HG02943 (cell line): ENCODE results near the gene RABEPK.
"Not testable (repeated sequence)": the region's sequence is repeated elsewhere in the genome, so short reads cannot be mapped to it uniquely, and the experiment has no call there.

Experiments
- ATAC-seq: cut with Tn5 transposase; IDR thresholded peaks from one replicate; pipeline ENCODE4 v1.9.1; 2021; ENCODE audit warnings: mild to moderate bottlenecking, low read depth, moderate library complexity; ENCODE audit not compliant: unreplicated experiment

Gene RABEPK

GRCh38 chr9:125190361-125190801 lies 10.0 kb upstream of the RABEPK start:
- ATAC-seq = no peak

DNA sequence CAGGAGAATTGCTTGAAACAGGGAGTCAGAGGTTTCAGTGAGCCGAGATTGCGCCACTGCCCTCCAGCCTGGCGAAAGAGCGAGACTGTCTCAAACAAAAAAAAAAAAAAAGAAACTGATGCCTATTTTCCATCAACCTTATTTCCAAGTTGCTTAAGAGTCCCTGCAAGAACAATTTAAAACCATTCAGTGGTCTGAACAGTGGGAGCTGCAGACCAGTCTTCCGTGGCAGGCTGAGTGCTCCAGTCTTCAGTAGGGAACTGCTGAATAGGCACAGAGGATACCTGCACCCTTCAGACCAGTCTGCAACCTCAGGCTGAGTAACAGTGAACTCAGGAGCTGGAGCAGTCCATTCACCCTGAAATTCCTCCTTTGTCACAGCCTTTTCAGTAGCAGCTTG lies 5.9 kb upstream of the RABEPK start:
- not testable (repeated sequence) for ATAC-seq

DNA sequence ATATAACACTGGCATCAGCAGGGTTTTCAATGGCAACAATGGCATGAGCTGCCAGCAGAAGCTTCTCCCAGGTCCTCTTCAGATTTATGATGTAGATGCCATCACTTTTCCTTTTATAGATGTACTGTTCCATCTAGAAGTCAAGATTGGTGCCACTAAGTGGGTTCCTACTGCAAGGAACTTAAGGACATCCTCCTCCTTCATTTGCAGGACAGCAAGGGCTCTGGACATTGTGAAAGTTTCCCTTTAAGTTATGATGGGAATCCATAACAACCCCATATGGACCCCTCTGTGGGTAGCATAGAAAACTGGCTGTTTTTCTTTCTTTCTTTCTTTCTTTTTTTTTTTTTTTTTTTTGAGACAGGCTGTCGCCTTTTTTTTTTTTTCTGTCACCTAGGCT lies 4.8 kb upstream of the RABEPK start:
- ATAC-seq = not testable (repeated sequence)

DNA sequence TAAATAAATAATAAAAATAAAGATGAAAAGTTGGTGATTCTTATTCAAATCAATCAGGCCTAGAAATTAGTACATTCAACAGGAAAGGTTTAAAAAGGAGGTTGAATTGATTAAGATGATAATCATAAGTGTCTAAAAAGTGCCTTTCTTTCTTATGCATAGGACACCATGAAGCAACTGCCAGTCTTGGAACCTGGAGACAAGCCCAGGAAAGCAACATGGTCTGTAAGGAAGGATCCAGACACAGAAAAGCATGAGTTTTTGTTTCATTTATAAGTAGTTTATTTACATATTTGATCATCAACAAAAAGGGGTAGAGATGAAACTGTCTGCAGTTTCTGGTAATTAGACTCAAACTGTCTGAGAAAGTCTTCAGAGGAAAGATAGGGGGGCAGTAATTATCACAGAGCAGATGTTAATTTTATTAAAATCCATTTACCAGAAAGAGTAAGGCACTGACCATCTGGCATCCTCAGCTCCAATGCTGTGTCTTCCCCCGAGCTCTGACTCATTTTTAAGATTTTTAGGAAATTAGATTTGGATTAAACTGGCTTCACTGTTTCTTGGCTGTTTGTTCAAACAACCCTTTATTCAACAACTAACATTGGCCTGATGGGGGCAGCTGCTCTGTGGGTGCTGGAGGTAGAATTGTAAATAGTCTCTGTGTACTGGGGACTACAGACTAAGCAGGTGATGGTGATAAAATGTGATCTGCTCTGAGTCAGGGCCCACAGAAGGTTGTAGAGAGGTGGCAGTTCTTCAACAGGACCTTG lies 2.7 kb downstream of the RABEPK start:
- ATAC-seq = no peak

DNA sequence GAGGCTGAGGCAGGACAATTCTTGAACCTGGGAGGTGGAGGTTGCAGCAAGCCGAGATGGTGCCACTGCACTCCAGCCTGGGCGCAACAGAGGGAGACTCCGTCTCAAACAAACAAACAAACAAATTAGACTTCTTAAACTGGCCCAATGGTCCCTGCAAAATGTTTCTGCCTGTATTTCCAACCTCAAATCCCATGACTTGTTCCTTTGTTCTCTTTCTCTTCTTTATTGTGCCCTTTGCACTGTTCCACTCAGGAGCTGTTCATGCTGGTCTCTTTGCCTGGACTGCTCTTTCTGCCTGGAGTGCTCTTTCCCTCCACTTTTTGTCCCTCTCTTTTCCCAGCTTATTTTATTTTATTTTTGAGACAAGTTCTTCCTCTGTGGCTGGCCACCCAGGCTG lies 4.1 kb downstream of the RABEPK start:
- ATAC-seq = no peak

GRCh38 chr9:125214186-125214585 lies 13.8 kb downstream of the RABEPK start:
- no peak for ATAC-seq

- ATAC-seq = no peak
These were observed 18.3 kb downstream of the RABEPK start for GRCh38 chr9:125218621-125219020.

- not testable (repeated sequence) for ATAC-seq
These were observed 24.5 kb downstream of the RABEPK start for GRCh38 chr9:125224858-125225257.

GRCh38 chr9:125227761-125228160 lies 27.4 kb downstream of the RABEPK start:
- ATAC-seq = no peak

DNA sequence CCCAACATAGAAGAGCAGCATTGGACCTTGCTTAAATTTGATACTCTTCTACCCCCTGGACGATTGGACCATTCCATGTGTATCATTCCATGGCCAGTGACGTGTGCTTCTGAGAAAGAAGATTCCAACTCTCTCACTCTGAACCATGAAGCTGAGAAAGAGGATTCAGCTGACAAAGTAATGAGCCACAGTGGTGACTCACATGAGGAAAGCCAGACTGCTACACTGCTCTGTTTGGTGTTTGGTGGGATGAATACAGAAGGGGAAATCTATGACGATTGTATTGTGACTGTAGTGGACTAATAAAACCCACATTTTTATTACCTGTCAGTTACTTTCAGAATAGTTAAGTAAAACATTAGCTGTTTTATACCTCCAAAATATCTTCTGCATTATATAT lies 33.3 kb downstream of the RABEPK start:
- no peak for ATAC-seq

DNA sequence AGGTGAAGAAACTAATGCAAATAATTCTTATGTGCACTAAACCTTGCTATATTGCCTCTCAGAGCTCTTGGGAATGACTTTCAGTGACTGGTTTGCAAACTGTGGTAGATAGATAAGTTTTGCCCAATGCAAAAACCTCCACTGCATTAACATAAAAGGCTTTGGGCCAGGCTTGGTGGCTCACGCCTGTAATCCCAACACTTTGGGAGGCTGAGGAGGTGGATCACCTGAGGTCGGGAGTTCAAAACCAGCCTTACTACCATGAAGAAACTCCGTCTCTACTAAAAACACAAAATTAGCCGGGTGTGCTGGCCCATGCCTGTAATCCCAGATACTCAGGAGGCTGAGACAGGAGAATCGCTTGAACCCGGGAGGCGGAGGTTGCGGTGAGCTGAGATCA lies 33.8 kb downstream of the RABEPK start:
- not testable (repeated sequence) for ATAC-seq

DNA sequence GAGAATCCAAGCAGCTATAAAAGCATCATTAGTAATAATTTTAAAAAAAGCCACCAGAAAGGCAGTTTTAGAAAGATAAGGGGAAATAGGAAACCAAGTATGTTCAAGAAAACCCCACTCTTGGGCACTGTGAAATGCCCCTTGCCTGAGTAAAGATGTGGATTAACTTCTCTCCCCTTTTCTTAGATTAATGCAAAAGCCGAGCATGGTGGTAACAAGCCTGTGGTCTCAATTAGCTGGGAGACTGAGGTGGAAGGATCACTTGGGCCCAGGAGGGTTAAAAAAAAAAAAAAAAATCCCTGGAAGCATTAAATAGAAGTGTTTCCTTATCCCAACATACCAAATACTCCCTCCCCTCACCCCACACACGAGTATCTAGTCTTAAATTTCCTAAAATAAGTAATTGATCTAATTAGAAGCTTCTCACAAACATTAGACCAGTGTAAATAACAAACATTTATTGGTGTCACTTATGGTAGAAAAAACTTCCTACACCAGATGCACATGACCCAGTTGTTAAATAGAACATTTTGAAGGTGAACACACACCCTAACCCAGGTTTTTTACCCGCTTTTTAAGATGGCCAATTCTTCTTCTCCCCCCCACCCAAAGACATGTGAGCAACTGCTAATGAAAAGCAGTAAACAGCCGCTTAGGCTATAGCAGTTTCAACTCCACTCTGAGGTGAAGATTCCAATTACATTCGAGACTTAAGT lies 35.6 kb downstream of the RABEPK start:
- no peak for ATAC-seq

DNA sequence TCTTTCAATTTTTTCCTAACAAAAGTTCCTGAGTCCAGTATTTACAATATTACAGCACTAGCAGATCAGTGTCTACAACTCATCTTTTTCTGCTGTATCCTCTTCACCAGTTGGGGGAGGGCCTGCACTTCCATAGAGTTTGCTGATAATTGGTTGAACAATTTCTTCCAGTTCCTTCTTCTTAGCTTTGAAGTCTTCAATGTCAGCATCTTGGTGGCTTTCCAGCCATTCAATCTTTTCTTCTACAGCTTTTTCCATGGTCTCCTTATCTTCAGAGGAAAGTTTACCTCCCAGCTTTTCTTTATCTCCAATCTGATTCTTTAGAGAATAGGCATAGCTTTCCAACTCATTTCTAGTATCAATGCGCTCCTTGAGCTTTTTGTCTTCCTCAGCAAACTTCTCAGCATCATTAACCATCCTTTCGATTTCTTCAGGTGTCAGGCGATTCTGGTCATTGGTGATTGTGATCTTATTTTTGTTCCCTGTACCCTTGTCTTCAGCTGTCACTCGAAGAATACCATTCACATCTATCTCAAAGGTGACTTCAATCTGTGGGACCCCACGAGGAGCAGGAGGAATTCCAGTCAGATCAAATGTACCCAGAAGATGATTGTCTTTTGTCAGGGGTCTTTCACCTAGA lies 36.3 kb downstream of the RABEPK start:
- not testable (repeated sequence) for ATAC-seq

DNA sequence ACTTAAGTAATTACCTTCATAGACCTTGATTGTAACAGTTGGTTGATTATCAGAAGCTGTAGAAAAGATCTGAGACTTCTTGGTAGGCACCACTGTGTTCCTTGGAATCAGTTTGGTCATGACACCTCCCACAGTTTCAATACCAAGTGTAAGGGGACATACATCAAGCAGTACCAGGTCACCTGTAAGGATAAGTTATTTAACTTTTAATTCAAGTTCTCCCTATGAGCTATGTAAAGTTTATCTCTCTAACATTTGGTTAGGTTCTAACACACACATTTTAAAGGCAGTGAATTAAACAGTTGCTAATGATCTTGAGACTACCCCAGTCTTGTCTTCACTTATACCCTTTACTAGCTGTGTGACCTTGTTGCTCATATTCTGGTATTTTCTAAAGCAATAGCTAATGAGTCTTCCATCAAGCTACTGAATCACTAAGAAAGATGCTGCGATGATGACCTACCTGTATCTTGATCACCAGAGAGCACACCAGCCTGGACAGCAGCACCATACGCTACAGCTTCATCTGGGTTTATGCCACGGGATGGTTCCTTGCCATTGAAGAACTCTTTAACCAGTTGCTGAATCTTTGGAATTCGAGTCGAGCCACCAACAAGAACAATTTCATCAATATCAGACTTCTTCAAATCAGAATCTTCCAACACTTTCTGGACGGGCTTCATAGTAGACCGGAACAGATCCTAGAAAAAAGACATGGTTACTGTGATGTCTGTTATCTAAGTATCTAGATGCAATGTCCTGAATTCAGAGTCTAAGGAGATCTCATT lies 38.0 kb downstream of the RABEPK start:
- no peak for ATAC-seq

GRCh38 chr9:125238915-125239446 lies 38.6 kb downstream of the RABEPK start:
- ATAC-seq = no peak

DNA sequence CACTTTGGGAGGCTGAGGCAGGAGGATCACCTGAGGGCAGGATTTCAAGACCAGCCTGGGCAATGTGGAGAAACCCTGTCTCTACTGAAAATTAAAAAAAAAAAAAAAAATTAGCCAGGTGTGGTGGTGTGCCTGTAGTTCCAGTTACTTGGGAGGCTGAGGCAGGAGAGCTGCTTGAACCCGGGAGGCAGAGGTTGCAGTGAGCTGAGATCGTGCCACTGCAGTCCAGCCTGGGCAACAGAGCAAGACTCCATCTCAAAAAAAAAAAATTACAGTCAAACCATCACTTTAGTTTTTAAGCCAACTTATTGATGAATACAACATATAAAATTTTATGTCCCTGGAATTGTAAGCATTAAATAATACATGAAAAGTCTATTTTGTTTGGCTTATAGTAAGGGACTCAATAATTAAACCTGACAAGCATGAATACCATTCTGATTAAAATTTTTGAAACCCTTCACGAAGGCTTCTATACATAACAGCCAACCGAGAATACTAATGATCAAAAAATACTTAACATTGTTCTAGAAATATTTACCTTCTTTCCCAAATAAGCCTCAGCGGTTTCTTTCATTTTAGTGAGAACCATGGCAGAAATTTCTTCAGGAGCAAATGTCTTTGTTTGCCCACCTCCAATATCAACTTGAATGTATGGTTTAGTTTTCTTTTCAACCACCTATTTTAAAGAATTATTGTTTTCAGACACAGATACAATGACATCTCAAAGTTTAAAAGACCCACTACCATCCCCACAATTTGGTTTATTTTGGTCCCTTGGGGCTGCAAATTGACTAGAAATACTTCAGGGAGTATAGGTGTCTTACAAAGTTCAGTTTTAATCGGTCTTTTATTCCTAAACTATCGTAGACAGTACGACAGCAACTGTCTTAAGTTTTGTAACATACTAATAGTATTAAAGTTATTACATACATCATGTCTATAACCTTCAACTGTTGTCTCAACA lies 39.6 kb downstream of the RABEPK start:
- ATAC-seq = no peak

DNA sequence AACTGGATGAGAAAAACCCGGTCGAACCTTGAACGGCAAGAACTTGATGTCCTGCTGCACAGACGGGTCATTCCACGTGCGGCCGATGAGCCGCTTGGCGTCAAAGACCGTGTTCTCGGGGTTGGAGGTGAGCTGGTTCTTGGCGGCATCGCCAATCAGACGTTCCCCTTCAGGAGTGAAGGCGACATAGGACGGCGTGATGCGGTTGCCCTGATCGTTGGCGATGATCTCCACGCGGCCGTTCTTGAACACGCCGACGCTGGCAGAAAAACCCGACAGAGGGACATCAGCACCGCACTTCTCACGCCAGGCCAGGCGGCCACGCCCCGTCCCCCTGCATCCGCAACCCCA lies 40.3 kb downstream of the RABEPK start:
- no peak for ATAC-seq

- peak; percentile 87 for ATAC-seq
These were observed 40.9 kb downstream of the RABEPK start, which contains the start of gene HSPA5 for GRCh38 chr9:125241000-125241862. Gene HSPA5 (minus strand): TSS chr9:125241343. CDS start chr9:125241126, 217 bp downstream.
